ENCODE results near the gene SORBS1. TPM values are rescaled to one million over a fixed set of nuclear protein-coding genes. Genes with fewer than 3 reads are reported as not detected.

The SORBS1 gene
- total RNA-seq, 1 experiment from 2014 or later = 4.1 TPM

- Histone ChIP-seq H4K20me1 (ENCODE audit: low read length) (no peaks in the 10 kb centered on the region), H3K9me2 (replicated peaks; ENCODE audit: low read length) (no peaks in the 10 kb centered on the region), H3K79me2 (ENCODE audit: low read length) (no peaks in the 10 kb centered on the region), H3K27ac (ENCODE audit: low read length) (no peak overlapping the region), H3K9ac (ENCODE audit: low read length) (no peak overlapping the region), H3K4me3 (ENCODE audit: low read length) (no peak overlapping the region), H3K9me3 (ENCODE audit: low read length) (no peaks in the 10 kb centered on the region), H3K4me2 (ENCODE audit: low read length) (no peak overlapping the region), H3K36me3 (ENCODE audit: low read depth, low read length) (no peaks in the 10 kb centered on the region), H3K27me3 (ENCODE audit: low read length) (no peaks in the 10 kb centered on the region), H3K4me1 (ENCODE audit: insufficient read depth, low read length) (no peaks in the 10 kb centered on the region), H3F3A (ENCODE audit: low read length, unreplicated experiment) (no peaks in the 10 kb centered on the region), H2AFZ (ENCODE audit: low read length) (no peak overlapping the region)
- no TSS peak for BruUV-seq (replicated peaks)
- intact Hi-C loops (cut with micrococcal nuclease) = no loop called here
- ChIA-PET CTCF (interaction anchor here (1.0 kb wide), 1 partner anchor 242 kb away, joined by 3 read pairs; no protein-coding TSS in a partner anchor), POLR2A (ENCODE audit: unreplicated experiment) (no interaction called here)
- TF ChIP-seq EZH2 (IDR thresholded peaks at IDR 0.05; ENCODE audit: low read length, unreplicated experiment) (no peak), CTCF (conservative IDR thresholded peaks at IDR 0.05; ENCODE audit: low read depth, low read length) (no peak), EZH2phosphoT487 (IDR thresholded peaks at IDR 0.05; ENCODE audit: borderline replicate concordance, low read length) (no peak)
- DNase-seq (no peak), ATAC-seq (no peak)
Measured at GRCh38 chr10:95359466-95359865, 201.7 kb downstream of the SORBS1 start.

GRCh38 chr10:95356190-95356955 is 204.8 kb downstream of the SORBS1 start:
- ATAC-seq = no peak
- H3K4me1 ChIP-seq (ENCODE audit: insufficient read depth, low read length) = no peaks in the 10 kb centered on the region
- H3K4me3 ChIP-seq (ENCODE audit: low read length) = no peak overlapping the region
- H3K36me3 ChIP-seq (ENCODE audit: low read depth, low read length) = no peaks in the 10 kb centered on the region
- H4K20me1 ChIP-seq (ENCODE audit: low read length) = no peaks in the 10 kb centered on the region
- H3K9me3 ChIP-seq (ENCODE audit: low read length) = no peaks in the 10 kb centered on the region
- CTCF ChIA-PET = no interaction called here
- no peak overlapping the region for H3K27ac ChIP-seq (ENCODE audit: low read length)
- POLR2A ChIA-PET (ENCODE audit: unreplicated experiment) = no interaction called here
- no peaks in the 10 kb centered on the region for H3K79me2 ChIP-seq (ENCODE audit: low read length)
- no peak for DNase-seq
- H3K9me2 ChIP-seq (replicated peaks; ENCODE audit: low read length) = no peaks in the 10 kb centered on the region
- intact Hi-C loops (cut with micrococcal nuclease) = no loop called here
- no peaks in the 10 kb centered on the region for H3F3A ChIP-seq (ENCODE audit: low read length, unreplicated experiment)
- no TSS peak for BruUV-seq (replicated peaks)
- TF ChIP-seq EZH2 (IDR thresholded peaks at IDR 0.05; ENCODE audit: low read length, unreplicated experiment) = no peak
- TF ChIP-seq CTCF (conservative IDR thresholded peaks at IDR 0.05; ENCODE audit: low read depth, low read length) = no peak
- TF ChIP-seq EZH2phosphoT487 (IDR thresholded peaks at IDR 0.05; ENCODE audit: borderline replicate concordance, low read length) = no peak
- H3K27me3 ChIP-seq (ENCODE audit: low read length) = no peaks in the 10 kb centered on the region
- no peak overlapping the region for H3K9ac ChIP-seq (ENCODE audit: low read length)
- no peak overlapping the region for H2AFZ ChIP-seq (ENCODE audit: low read length)
- no peak overlapping the region for H3K4me2 ChIP-seq (ENCODE audit: low read length)

- H3K9ac ChIP-seq (ENCODE audit: low read length) = no peak overlapping the region
- CTCF ChIA-PET = no interaction called here
Measured at GRCh38 chr10:95355301-95355700, 205.9 kb downstream of the SORBS1 start.

More at GRCh38 chr10:95355301-95355700, 205.9 kb downstream of the SORBS1 start:
- no peak for DNase-seq
- intact Hi-C loops (cut with micrococcal nuclease) = no loop called here
- Histone ChIP-seq H3K27me3 (ENCODE audit: low read length) (no peaks in the 10 kb centered on the region), H3F3A (ENCODE audit: low read length, unreplicated experiment) (no peaks in the 10 kb centered on the region), H3K9me2 (replicated peaks; ENCODE audit: low read length) (no peaks in the 10 kb centered on the region), H3K4me1 (ENCODE audit: insufficient read depth, low read length) (no peaks in the 10 kb centered on the region), H3K27ac (ENCODE audit: low read length) (no peak overlapping the region), H3K4me3 (ENCODE audit: low read length) (no peak overlapping the region), H4K20me1 (ENCODE audit: low read length) (no peaks in the 10 kb centered on the region), H2AFZ (ENCODE audit: low read length) (no peak overlapping the region), H3K79me2 (ENCODE audit: low read length) (no peaks in the 10 kb centered on the region), H3K9me3 (ENCODE audit: low read length) (no peaks in the 10 kb centered on the region), H3K36me3 (ENCODE audit: low read depth, low read length) (no peaks in the 10 kb centered on the region), H3K4me2 (ENCODE audit: low read length) (no peak overlapping the region)
- no peak for ATAC-seq
- TF ChIP-seq EZH2 (IDR thresholded peaks at IDR 0.05; ENCODE audit: low read length, unreplicated experiment) (no peak), EZH2phosphoT487 (IDR thresholded peaks at IDR 0.05; ENCODE audit: borderline replicate concordance, low read length) (no peak), CTCF (conservative IDR thresholded peaks at IDR 0.05; ENCODE audit: low read depth, low read length) (no peak)
- BruUV-seq (replicated peaks) = no TSS peak
- POLR2A ChIA-PET (ENCODE audit: unreplicated experiment) = no interaction called here
